HEK293T (cell line): ENCODE results near the gene NT5C3B.

Experiments used
- ELF4 ChIP-seq: fragments of 450-650 bp; IDR thresholded peaks from 2 replicates; pipeline ENCODE4 v1.6.1; 2017; ENCODE audit warnings: antibody characterized with exemption
- FOXA1 ChIP-seq: fragments of 450-650 bp; IDR thresholded peaks from 2 replicates; pipeline ENCODE4 v1.6.1; 2016; ENCODE audit warnings: mild to moderate bottlenecking
- FOXM1 ChIP-seq: fragments of 450-650 bp; IDR thresholded peaks from 2 replicates; pipeline ENCODE4 v1.6.1; 2017; ENCODE audit warnings: mild to moderate bottlenecking, borderline replicate concordance
- LEF1 ChIP-seq: fragments of 450-650 bp; IDR thresholded peaks from 2 replicates; pipeline ENCODE4 v1.6.1; 2017; ENCODE audit warnings: mild to moderate bottlenecking, borderline replicate concordance
- ZNF384 ChIP-seq: fragments of 450-650 bp; IDR thresholded peaks from 2 replicates; pipeline ENCODE4 v1.6.1; 2016

GRCh38 chr17:41816637-41817320 is 19.3 kb downstream of the NT5C3B start:
- no peak for TF ChIP-seq FOXA1
- TF ChIP-seq ELF4: no peak
- TF ChIP-seq FOXM1: no peak
- no peak for TF ChIP-seq ZNF384
- TF ChIP-seq LEF1: no peak
